T47D (cell line): Measurements from ENCODE around the gene HDDC3.
"Not testable (repeated sequence)": the region's sequence is repeated elsewhere in the genome, so short reads cannot be mapped to it uniquely, and the experiment has no call there.

ENCODE experiments used
- DNase-seq, 2 experiments: peaks; one replicate each; pipeline versions ENCODE4 v3.0.0 to v3.0.0-alpha.2; 2011 to 2012; ENCODE audit warnings: low read depth in 1 of 2, low spot score in 1 of 2
- JUND ChIP-seq: IDR thresholded peaks from 2 replicates; pipeline ENCODE4 v1.6.1; 2012; ENCODE audit warnings: low read depth
- in situ Hi-C: cut with HindIII; loops from 2 replicates; pipeline ENCODE4 v1.10.0; 2016; ENCODE audit warnings: low sequenced_read_pairs, low pct_unique_long_range_greater_than_20kb

Gene HDDC3

GRCh38 chr15:90901175-90902039, 30.9 kb downstream of the HDDC3 start:
- no peak for TF ChIP-seq JUND
- in situ Hi-C loops, result no loop called here
- DNase-seq, result no peak

- in situ Hi-C loops, DNase-seq: not testable (repeated sequence)
Measured at GRCh38 chr15:90897131-90897655, 35.2 kb downstream of the HDDC3 start.

GRCh38 chr15:90895571-90896117, 36.7 kb downstream of the HDDC3 start:
- in situ Hi-C loops, result no loop called here
- DNase-seq, result no peak
- TF ChIP-seq JUND, result no peak

GRCh38 chr15:90893175-90894090, 38.9 kb downstream of the HDDC3 start:
- in situ Hi-C loops, result no loop called here
- TF ChIP-seq JUND, result no peak
- DNase-seq, result no peak

GRCh38 chr15:90892498-90893174, 39.7 kb downstream of the HDDC3 start:
- no peak for DNase-seq
- no peak for TF ChIP-seq JUND
- in situ Hi-C loops, result no loop called here

GRCh38 chr15:90892023-90892422, 40.3 kb downstream of the HDDC3 start:
- in situ Hi-C loops, result no loop called here
- no peak for DNase-seq
- TF ChIP-seq JUND, result no peak

- no peak for DNase-seq
- TF ChIP-seq JUND, result no peak
- in situ Hi-C loops, result no loop called here
Measured at GRCh38 chr15:90891346-90891949, 40.9 kb downstream of the HDDC3 start.

- TF ChIP-seq JUND, result no peak
- in situ Hi-C loops, result no loop called here
- no peak for DNase-seq
Measured at GRCh38 chr15:90890839-90891238, 41.5 kb downstream of the HDDC3 start.

- DNase-seq, result no peak
- in situ Hi-C loops, result no loop called here
- TF ChIP-seq JUND, result no peak
Measured at GRCh38 chr15:90889736-90890456, 42.5 kb downstream of the HDDC3 start.

GRCh38 chr15:90889313-90889730, 43.0 kb downstream of the HDDC3 start:
- in situ Hi-C loops, result no loop called here

GRCh38 chr15:90887037-90887481, 45.3 kb downstream of the HDDC3 start:
- no peak for DNase-seq
- in situ Hi-C loops, result no loop called here
- TF ChIP-seq JUND, result no peak

More at GRCh38 chr15:90889313-90889730, 43.0 kb downstream of the HDDC3 start:
- DNase-seq, result no peak
- TF ChIP-seq JUND, result no peak

- DNase-seq, result no peak
- in situ Hi-C loops, result no loop called here
- TF ChIP-seq JUND, result no peak
Measured at GRCh38 chr15:90886291-90886614, 46.1 kb downstream of the HDDC3 start.
